GM03348 (cell line): ENCODE measurements around the gene UPK3B.
"Not testable (repeated sequence)": the region's sequence is repeated elsewhere in the genome, so short reads cannot be mapped to it uniquely, and the experiment has no call there.

Experiments used
- DNase-seq: peaks from one replicate; pipeline ENCODE4 v3.0.0; 2012; ENCODE audit warnings: low spot score

Gene UPK3B

GRCh38 chr7:76513817-76514799 lies 3.8 kb downstream of the UPK3B start:
- peak; percentile 7 for DNase-seq

GRCh38 chr7:76514926-76515771 lies 4.8 kb downstream of the UPK3B start:
- peak; percentile 18 for DNase-seq

GRCh38 chr7:76515999-76516443 lies 5.7 kb downstream of the UPK3B start:
- DNase-seq, result no peak

GRCh38 chr7:76516932-76517331 lies 6.6 kb downstream of the UPK3B start:
- not testable (repeated sequence) for DNase-seq

- not testable (repeated sequence) for DNase-seq
Measured at GRCh38 chr7:76526183-76526582, 15.8 kb downstream of the UPK3B start.

- DNase-seq, result not testable (repeated sequence)
Measured at GRCh38 chr7:76531643-76532042, 21.3 kb downstream of the UPK3B start.

- DNase-seq, result not testable (repeated sequence)
Measured at GRCh38 chr7:76543197-76543596, 32.8 kb downstream of the UPK3B start, which contains the start of gene SPDYE16. SPDYE16 (minus strand) TSS chr7:76543297; CDS start chr7:76541459, 1,838 bp downstream.

- DNase-seq, result peak; percentile 88
Measured at GRCh38 chr7:76549025-76549854, 38.9 kb downstream of the UPK3B start.

GRCh38 chr7:76549855-76550248 lies 39.5 kb downstream of the UPK3B start:
- peak; percentile 2 for DNase-seq

- not testable (repeated sequence) for DNase-seq
Measured at GRCh38 chr7:76551992-76552391, 41.6 kb downstream of the UPK3B start.

GRCh38 chr7:76559685-76560084 lies 49.3 kb downstream of the UPK3B start:
- DNase-seq, result not testable (repeated sequence)

- not testable (repeated sequence) for DNase-seq
Measured at GRCh38 chr7:76560157-76560556, 49.8 kb downstream of the UPK3B start.

- DNase-seq, result not testable (repeated sequence)
Measured at GRCh38 chr7:76561342-76561741, 51.0 kb downstream of the UPK3B start.

- not testable (repeated sequence) for DNase-seq
Measured at GRCh38 chr7:76565001-76565400, 54.6 kb downstream of the UPK3B start.
